CD14-positive monocyte (primary cell): Measurements from ENCODE around the gene CFHR4. TPM values are rescaled to one million over a fixed set of nuclear protein-coding genes. Genes with fewer than 3 reads are reported as not detected.

Source experiments
- DNase-seq, 3 donors: peaks; one replicate each; pipeline ENCODE4 v3.0.0-alpha.2; 2011 to 2022
- H2AFZ ChIP-seq: 2 replicates; pipeline ENCODE4 v1.6.0; 2012; ENCODE audit warnings: mild to moderate bottlenecking, low read depth, low read length, inconsistent platforms; ENCODE audit not compliant: insufficient read depth, poor library complexity, severe bottlenecking
- H3K27ac ChIP-seq, 2 donors: 1 replicate in 1 of 2; 2 replicates in 1 of 2; pipeline ENCODE4 v1.5.1; 2012 to 2013; ENCODE audit warnings: low read length in 2 of 2, control low read depth in 1 of 2, inconsistent platforms in 1 of 2, low read depth in 1 of 2, mild to moderate bottlenecking in 1 of 2
- H3K27me3 ChIP-seq, 2 donors: one replicate each; pipeline versions ENCODE4 v1.6.0 to v1.6.1; 2011 to 2013; ENCODE audit warnings: low read length in 2 of 2; ENCODE audit not compliant: control insufficient read depth in 2 of 2, insufficient read depth in 2 of 2
- H3K36me3 ChIP-seq, 2 donors: replicated peaks in 1 of 2; 1 replicate in 1 of 2; 2 replicates in 1 of 2; pipeline versions ENCODE4 v1.5.1 to v1.6.1; 2012 to 2013; ENCODE audit warnings: low read length in 2 of 2, control low read depth in 1 of 2, inconsistent platforms in 1 of 2, mild to moderate bottlenecking in 1 of 2; ENCODE audit not compliant: insufficient read depth in 2 of 2, control insufficient read depth in 1 of 2
- H3K4me1 ChIP-seq, 2 donors: 1 replicate in 1 of 2; 2 replicates in 1 of 2; pipeline versions ENCODE4 v1.5.1 to v1.6.1; 2012 to 2013; ENCODE audit warnings: low read length in 2 of 2, control low read depth in 1 of 2, inconsistent platforms in 1 of 2, mild to moderate bottlenecking in 1 of 2, moderate library complexity in 1 of 2; ENCODE audit not compliant: insufficient read depth in 2 of 2, control insufficient read depth in 1 of 2
- H3K4me2 ChIP-seq: replicated peaks from 2 replicates; pipeline ENCODE3; 2012; ENCODE audit warnings: low read length, moderate library complexity, mild to moderate bottlenecking; ENCODE audit not compliant: poor library complexity, severe bottlenecking; ENCODE audit errors: extremely low read depth
- H3K4me3 ChIP-seq, 3 experiments: fragments of 200-600 bp in 1 of 3; sonication (generic) in 1 of 3; replicated peaks in 1 of 3; 1 replicate in 2 of 3; 2 replicates in 1 of 3; pipeline ENCODE4 v1.5.1; 2011 to 2013; ENCODE audit warnings: low read length in 3 of 3, mild to moderate bottlenecking in 3 of 3, control low read depth in 2 of 3, low read depth in 2 of 3, inconsistent platforms in 1 of 3, moderate library complexity in 1 of 3
- H3K79me2 ChIP-seq: 2 replicates; pipeline ENCODE4 v1.6.0; 2012; ENCODE audit warnings: mild to moderate bottlenecking, control low read depth, inconsistent platforms, low read length, moderate library complexity; ENCODE audit not compliant: insufficient read depth
- H3K9ac ChIP-seq: 2 replicates; pipeline ENCODE4 v1.6.0; 2017; ENCODE audit warnings: low read length, mild to moderate bottlenecking; ENCODE audit not compliant: insufficient read depth, poor library complexity, severe bottlenecking
- H3K9me3 ChIP-seq, 2 donors: replicated peaks in 1 of 2; 1 replicate in 1 of 2; 2 replicates in 1 of 2; pipeline versions ENCODE4 v1.5.1 to v1.6.1; 2012 to 2013; ENCODE audit warnings: low read length in 2 of 2, control low read depth in 1 of 2; ENCODE audit not compliant: control insufficient read depth in 1 of 2, insufficient read depth in 1 of 2
- H4K20me1 ChIP-seq: 2 replicates; pipeline ENCODE4 v1.6.0; 2012; ENCODE audit warnings: mild to moderate bottlenecking, low read length, control low read depth, moderate library complexity; ENCODE audit not compliant: insufficient read depth
- H3K27ac Mint-ChIP-seq, 7 donors: one replicate each; pipeline ENCODE4 v1.8.0; 2020; ENCODE audit warnings: mild to moderate bottlenecking in 7 of 7, mixed read lengths in 7 of 7, moderate library complexity in 6 of 7, inconsistent platforms in 2 of 7
- H3K27me3 Mint-ChIP-seq, 3 donors: one replicate each; pipeline ENCODE4 v1.8.0; 2021 to 2022; ENCODE audit warnings: low read depth in 3 of 3, mild to moderate bottlenecking in 3 of 3, mixed read lengths in 3 of 3, moderate library complexity in 3 of 3, inconsistent platforms in 1 of 3
- H3K36me3 Mint-ChIP-seq, 2 donors: one replicate each; pipeline ENCODE4 v1.8.0; 2020; ENCODE audit warnings: mixed read lengths in 2 of 2, inconsistent platforms in 1 of 2, mild to moderate bottlenecking in 1 of 2
- H3K4me1 Mint-ChIP-seq: one replicate; pipeline ENCODE4 v1.8.0; 2020; ENCODE audit warnings: mild to moderate bottlenecking, mixed read lengths
- H3K4me3 Mint-ChIP-seq, 2 donors: one replicate each; pipeline ENCODE4 v1.8.0; 2020; ENCODE audit warnings: mild to moderate bottlenecking in 2 of 2, mixed read lengths in 2 of 2, moderate library complexity in 1 of 2
- H3K9me3 Mint-ChIP-seq, 7 donors: one replicate each; pipeline ENCODE4 v1.8.0; 2020 to 2022; ENCODE audit warnings: mixed read lengths in 7 of 7, mild to moderate bottlenecking in 6 of 7, moderate library complexity in 6 of 7, inconsistent platforms in 2 of 7
- WGBS: methylation state at CpG from one replicate; pipeline ENCODE4 v1.1.5; 2013; ENCODE audit warnings: missing lambda C conversion rate; ENCODE audit not compliant: insufficient coverage; 5-methylcytosine and 5-hydroxymethylcytosine counted together
- intact Hi-C, 2 donors: fragments of 100-400 bp; cut with micrococcal nuclease; formaldehyde crosslinking; loops; one replicate each; pipeline versions ENCODE4 v1.15.0 to v1.15.1; 2023
- polyA plus RNA-seq, 3 donors: library from polyadenylated mRNA; depleted of rRNA in 1 of 3; unstranded in 2 of 3; stranded (reverse) in 1 of 3; fragments of 300-500 nt in 2 of 3; fragments of >200 nt in 1 of 3; fragmentation: Illumina TruSeq in 2 of 3; gene quantifications; 1 replicate in 2 of 3; 2 replicates in 1 of 3; pipeline ENCODE4 v1.2.3, GENCODE V29; 2012 to 2021
- TF ChIP-seq, protein P1 (sequence below): fragments of 200-600 bp; IDR thresholded peaks from one replicate; pipeline ENCODE4 v1.8.0; 2022; ENCODE audit warnings: antibody characterized with exemption, mild to moderate bottlenecking

CFHR4 gene
- polyA plus RNA-seq, 3 donors: not detected

GRCh38 chr1:196890668-196891067 is 2.8 kb downstream of the CFHR4 start:
- Histone ChIP-seq H3K27me3 (no peaks in the 10 kb centered on the region), H3K4me2 (no peak overlapping the region), H3K4me1 (no peaks in the 10 kb centered on the region), H4K20me1 (no peaks in the 10 kb centered on the region), H3K4me3 (no peak overlapping the region), H3K79me2 (no peaks in the 10 kb centered on the region), H3K27ac (no peak overlapping the region), H3K9me3 (peaks cover 0 to under 1% of the 10 kb centered on the region in 2 donors), H3K36me3 (no peaks in the 10 kb centered on the region), H3K9ac (no peak overlapping the region), H2AFZ (no peak overlapping the region)
- DNase-seq: no peak
- H3K4me1 Mint-ChIP-seq: no peaks in the 10 kb centered on the region
- no peak overlapping the region for H3K4me3 Mint-ChIP-seq
- peaks cover 0 to 2% (median 0%) of the 10 kb centered on the region in 3 donors for H3K27me3 Mint-ChIP-seq
- intact Hi-C loops: no loop called here
- TF ChIP-seq, protein P1, sequence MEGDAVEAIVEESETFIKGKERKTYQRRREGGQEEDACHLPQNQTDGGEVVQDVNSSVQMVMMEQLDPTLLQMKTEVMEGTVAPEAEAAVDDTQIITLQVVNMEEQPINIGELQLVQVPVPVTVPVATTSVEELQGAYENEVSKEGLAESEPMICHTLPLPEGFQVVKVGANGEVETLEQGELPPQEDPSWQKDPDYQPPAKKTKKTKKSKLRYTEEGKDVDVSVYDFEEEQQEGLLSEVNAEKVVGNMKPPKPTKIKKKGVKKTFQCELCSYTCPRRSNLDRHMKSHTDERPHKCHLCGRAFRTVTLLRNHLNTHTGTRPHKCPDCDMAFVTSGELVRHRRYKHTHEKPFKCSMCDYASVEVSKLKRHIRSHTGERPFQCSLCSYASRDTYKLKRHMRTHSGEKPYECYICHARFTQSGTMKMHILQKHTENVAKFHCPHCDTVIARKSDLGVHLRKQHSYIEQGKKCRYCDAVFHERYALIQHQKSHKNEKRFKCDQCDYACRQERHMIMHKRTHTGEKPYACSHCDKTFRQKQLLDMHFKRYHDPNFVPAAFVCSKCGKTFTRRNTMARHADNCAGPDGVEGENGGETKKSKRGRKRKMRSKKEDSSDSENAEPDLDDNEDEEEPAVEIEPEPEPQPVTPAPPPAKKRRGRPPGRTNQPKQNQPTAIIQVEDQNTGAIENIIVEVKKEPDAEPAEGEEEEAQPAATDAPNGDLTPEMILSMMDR: no peak
- H3K27ac Mint-ChIP-seq: no peak overlapping the region
- 80% methylated on average over 2 of the region's 6 CpGs for WGBS
- no peaks in the 10 kb centered on the region for H3K36me3 Mint-ChIP-seq
- peaks cover 0 to 7% (median 2%) of the 10 kb centered on the region in 7 donors for H3K9me3 Mint-ChIP-seq

DNA sequence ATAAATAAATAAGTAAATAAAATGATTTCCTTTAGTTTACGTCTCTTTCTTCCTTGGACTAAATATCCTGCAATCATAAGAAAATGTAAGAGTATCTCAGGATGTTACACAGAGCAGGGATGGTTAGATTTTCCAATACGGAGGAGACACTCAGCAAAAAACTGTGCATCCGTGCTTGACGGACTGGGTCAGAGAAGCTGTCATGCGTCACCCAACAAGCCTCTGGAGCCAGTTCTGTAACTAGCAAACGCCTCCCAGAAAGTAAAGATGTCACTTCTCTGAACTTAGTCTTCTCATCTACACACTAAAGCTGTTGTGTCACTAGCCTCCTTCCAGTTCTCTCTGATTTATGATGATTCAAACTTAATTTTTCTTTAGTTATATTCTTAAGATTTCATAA is 3.4 kb downstream of the CFHR4 start:
- H3K9me3 Mint-ChIP-seq: peaks cover 0 to 6% (median 2%) of the 10 kb centered on the region in 7 donors
- no peak overlapping the region for H3K4me2 ChIP-seq
- no peaks in the 10 kb centered on the region for H3K4me1 ChIP-seq
- no peaks in the 10 kb centered on the region for H3K27me3 ChIP-seq
- no peaks in the 10 kb centered on the region for H3K36me3 ChIP-seq
- peaks cover 0 to 2% (median 0%) of the 10 kb centered on the region in 3 donors for H3K27me3 Mint-ChIP-seq
- no peak for DNase-seq
- intact Hi-C loops: no loop called here
- H3K27ac ChIP-seq: no peak overlapping the region
- no peaks in the 10 kb centered on the region for H3K79me2 ChIP-seq
- H4K20me1 ChIP-seq: no peaks in the 10 kb centered on the region
- no peak overlapping the region for H3K27ac Mint-ChIP-seq
- no peak overlapping the region for H3K4me3 ChIP-seq
- H3K9me3 ChIP-seq: no peaks in the 10 kb centered on the region
- H3K36me3 Mint-ChIP-seq: no peaks in the 10 kb centered on the region
- no peaks in the 10 kb centered on the region for H3K4me1 Mint-ChIP-seq
- TF ChIP-seq, protein P1: no peak
- 86% methylated on average over 5 of the region's 6 CpGs for WGBS
- H2AFZ ChIP-seq: no peak overlapping the region
- no peak overlapping the region for H3K4me3 Mint-ChIP-seq
- no peak overlapping the region for H3K9ac ChIP-seq
